ENCODE data around the gene RSPO1. TPM values are rescaled to one million over a fixed set of nuclear protein-coding genes. Genes with fewer than 3 reads are reported as not detected.

RSPO1 gene
- total and polyA plus RNA-seq, 2 of the 13 experiments (the other 11 are each of a cell fraction or from before 2014, with no cell fraction given) = not detected

- TF ChIP-seq MAFK (conservative IDR thresholded peaks at IDR 0.05 in 1 of 2, IDR thresholded peaks at IDR 0.05 in 1 of 2; ENCODE audit: low read length in 2 of 2) (no peak), ZNF782 (CRISPR knock-in tag; IDR thresholded peaks at IDR 0.05; ENCODE audit: borderline replicate concordance) (no peak), ZNF609 (CRISPR knock-in tag; IDR thresholded peaks at IDR 0.05; ENCODE audit: borderline replicate concordance) (peak; percentile 32; the same call in 1 of the 2 replicates), TOE1 (CRISPR knock-in tag; IDR thresholded peaks at IDR 0.05) (no peak), RCOR2 (CRISPR knock-in tag; IDR thresholded peaks at IDR 0.05) (0 out of 2 replicates have a peak, but pooled peaks have one; percentile 43), TP53 (CRISPR knock-in tag; conservative IDR thresholded peaks at IDR 0.05) (no peak), SKI (IDR thresholded peaks at IDR 0.05; ENCODE audit: partially characterized antibody) (peak; percentile 91), ZFP91 (CRISPR knock-in tag; IDR thresholded peaks at IDR 0.05; ENCODE audit: borderline replicate concordance) (no peak), ZNF770 (CRISPR knock-in tag; IDR thresholded peaks at IDR 0.05) (peak; percentile 97), ZNF646 (CRISPR knock-in tag; IDR thresholded peaks at IDR 0.05) (no peak), ATF4 (CRISPR knock-in tag; IDR thresholded peaks at IDR 0.05) (peak in 1 of 2 experiments; percentile 43; a peak in 1 of 4 replicates), ZNF33A (CRISPR knock-in tag; IDR thresholded peaks at IDR 0.05; ENCODE audit: borderline replicate concordance) (no peak)
Measured at GRCh38 chr1:37653906-37654305, 19.2 kb upstream of the RSPO1 start (continued).
